Inflammatory macrophage (primary cell): ENCODE results near the gene DTX3.
"Not testable (repeated sequence)": the region's sequence is repeated elsewhere in the genome, so short reads cannot be mapped to it uniquely, and the experiment has no call there.

Experiments
- DNase-seq, 2 donors: peaks; one replicate each; pipeline ENCODE4 v3.0.0-alpha.2; 2020 to 2022

DTX3 gene

DNA sequence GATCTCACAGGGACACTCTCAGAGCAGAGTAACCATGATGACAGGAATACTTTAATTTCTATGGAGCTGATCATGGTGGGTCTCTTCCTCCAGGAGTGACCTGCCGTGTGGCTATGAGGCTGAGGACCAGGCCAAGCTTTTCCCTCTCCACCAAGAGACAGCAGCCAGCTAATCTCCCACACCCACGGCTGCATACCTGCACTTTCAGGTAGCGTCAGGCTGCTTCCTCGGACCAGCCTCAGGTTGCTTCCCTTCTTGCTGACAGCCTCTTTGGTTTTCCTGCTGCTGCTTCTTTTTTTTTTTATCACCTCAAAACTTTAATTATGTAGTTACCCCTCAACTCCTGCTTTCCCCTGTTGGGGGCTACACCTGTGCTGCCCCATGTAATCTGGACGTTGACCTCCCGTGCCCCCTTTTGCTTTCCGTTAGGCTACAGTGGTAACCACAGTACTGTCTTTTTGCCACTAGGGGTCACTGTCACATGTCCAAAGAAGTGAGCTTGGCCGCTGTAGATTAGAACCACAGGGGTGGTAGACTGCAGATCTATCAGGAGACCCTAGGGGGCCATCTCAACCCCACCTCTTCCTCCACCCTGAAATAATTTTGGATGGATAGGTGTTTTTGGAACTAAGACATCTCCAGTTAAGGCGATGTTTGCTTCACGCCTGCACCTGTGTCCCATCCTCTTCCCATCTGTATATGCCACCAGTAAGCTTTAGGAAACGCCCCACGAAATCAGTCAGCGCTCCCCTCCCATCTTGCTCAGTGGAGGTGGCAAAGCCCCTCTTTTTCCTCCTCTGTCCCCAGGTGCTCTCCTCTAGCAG, 21.4 kb upstream of the DTX3 start:
- DNase-seq = peak; percentile 72 to 81

- DNase-seq = no peak
Measured at GRCh38 chr12:57584050-57584449, 20.6 kb upstream of the DTX3 start.

- peak; percentile 55 to 65 for DNase-seq
Measured at GRCh38 chr12:57584690-57585089, 19.9 kb upstream of the DTX3 start.

GRCh38 chr12:57585156-57585555, 19.5 kb upstream of the DTX3 start:
- no peak for DNase-seq

- no peak for DNase-seq
Measured at GRCh38 chr12:57586128-57586527, 18.5 kb upstream of the DTX3 start.

DNA sequence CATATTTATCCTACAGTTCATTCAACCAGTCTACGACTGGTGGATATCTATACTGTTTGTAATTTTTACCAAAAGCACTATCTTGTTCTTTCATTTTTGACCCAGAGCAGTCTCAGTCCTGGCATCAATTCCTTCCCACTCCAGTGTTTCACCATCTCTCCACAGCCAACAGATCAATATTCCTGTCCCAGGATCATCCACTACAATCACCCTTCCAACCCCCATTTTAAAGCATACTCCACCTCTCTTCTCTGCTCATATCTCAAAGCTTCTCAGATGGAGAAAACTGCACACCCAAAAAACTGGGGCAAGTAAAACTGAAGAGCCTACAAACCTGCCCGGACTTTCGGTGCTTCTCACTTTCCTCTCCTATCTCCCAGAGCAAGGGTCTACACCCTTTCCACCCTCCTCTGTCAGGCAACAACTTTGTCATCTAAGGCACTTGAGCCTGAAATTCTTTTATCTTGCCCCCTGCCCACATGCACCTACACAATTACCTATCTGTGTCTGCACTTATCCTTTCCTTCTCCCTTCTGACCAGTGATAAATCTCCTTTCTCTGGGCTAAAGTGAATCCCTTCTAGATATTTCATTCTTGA, 17.7 kb upstream of the DTX3 start:
- no peak for DNase-seq

- not testable (repeated sequence) for DNase-seq
Measured at GRCh38 chr12:57588951-57589610, 15.5 kb upstream of the DTX3 start.

DNA sequence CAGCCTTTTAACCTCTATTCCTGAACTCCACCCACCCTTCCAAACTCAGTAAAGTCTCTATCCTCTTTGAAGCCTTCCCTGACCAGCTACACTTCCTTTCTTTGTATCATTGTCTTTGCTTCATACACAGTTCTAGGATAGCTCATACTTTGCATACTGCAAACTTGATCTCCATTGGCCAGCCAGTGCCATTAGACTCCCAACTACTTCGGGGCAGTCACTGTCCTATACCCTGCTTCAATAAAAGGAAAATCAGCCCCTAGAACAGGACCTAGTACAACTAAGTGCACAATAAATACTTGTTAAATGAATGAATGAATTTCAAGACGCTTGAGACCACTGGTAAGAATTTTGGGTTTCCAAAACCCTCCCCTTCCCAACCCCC, 14.2 kb upstream of the DTX3 start:
- no peak for DNase-seq

- DNase-seq = peak; percentile 65 to 87
Measured at GRCh38 chr12:57590864-57591781, 13.5 kb upstream of the DTX3 start, which contains the start of gene PIP4K2C. TSS of gene PIP4K2C (plus strand) at chr12:57591192. CDS start at chr12:57591290, 98 bp downstream.

GRCh38 chr12:57591782-57592325, 12.8 kb upstream of the DTX3 start:
- DNase-seq = no peak

- DNase-seq = no peak
Measured at GRCh38 chr12:57592551-57593165, 12.0 kb upstream of the DTX3 start.

DNA sequence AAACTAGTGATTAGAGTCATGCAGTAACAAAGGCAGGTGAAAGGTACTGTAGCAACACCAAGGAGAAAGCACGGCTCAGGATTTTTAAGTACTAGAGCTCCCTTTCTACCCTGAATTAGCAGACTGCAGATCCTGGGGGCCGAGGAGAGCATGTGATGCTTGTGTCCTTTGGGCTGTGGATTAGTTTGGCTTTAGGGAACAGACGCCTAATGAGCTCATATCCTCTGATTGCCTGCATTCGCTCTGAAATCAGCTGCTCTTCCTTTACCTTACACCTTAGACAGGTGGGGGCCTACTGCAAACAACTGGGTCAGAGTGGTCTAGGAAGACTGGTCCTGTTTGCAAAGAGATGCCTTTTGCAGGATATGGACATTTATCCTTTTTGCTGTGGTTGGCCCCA, 11.4 kb upstream of the DTX3 start:
- no peak for DNase-seq

GRCh38 chr12:57600395-57600794, 4.2 kb upstream of the DTX3 start:
- DNase-seq = no peak

GRCh38 chr12:57602544-57602943, 2.1 kb upstream of the DTX3 start:
- DNase-seq = no peak

- DNase-seq = no peak
Measured at GRCh38 chr12:57603324-57603723, 1.3 kb upstream of the DTX3 start.

- no peak for DNase-seq
Measured at GRCh38 chr12:57603815-57604453, 690 bp upstream of the DTX3 start.

DNA sequence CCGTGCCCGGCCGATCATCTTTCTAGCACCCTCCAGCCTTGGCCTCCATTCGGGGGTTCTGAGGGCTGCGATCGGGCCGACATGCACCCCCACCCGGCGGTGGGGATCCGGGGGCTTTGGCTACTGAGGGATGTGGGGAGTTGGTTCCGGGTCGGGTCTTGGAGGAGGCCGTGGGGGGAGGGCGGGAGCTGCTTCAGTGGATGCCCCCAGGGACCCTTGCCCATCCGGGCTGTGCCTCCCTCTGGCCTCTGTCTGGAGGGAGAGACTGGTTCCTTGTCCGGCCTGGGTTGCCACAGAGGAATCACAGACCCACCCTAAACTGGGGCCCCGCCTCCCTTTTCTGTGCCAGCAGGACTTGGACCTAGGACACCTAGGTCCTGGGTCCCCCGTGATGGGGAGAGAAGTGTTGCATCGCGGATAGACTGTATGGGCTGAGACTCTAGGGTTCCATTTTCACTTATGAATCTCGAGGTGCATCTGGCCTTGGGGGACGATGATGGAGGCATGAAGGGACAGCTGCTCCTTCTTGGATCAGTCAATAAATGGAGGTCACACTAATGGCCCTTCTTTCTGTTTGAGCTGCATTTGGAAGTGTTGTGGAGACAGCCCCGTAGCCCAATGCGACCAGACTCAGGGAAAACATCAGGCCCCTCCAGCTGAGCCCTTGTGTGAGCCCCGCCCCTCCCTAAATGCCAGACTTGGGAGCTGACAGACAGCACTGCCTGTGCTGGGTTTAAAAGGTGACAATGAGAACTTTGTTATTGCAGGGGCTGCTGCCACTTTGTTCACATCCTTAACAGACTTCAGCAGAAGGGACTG, 577 bp downstream of the DTX3 start:
- no peak for DNase-seq

- no peak for DNase-seq
Measured at GRCh38 chr12:57605811-57606311, 1.2 kb downstream of the DTX3 start.

GRCh38 chr12:57606399-57606798, 1.8 kb downstream of the DTX3 start:
- DNase-seq = no peak

GRCh38 chr12:57606821-57607220, 2.2 kb downstream of the DTX3 start:
- no peak for DNase-seq
